Neural progenitor cell (in vitro differentiated cells): ENCODE measurements around the gene RNF220. TPM values are rescaled to one million over a fixed set of nuclear protein-coding genes. Genes with fewer than 3 reads are reported as not detected.

Experiments
- DNase-seq: peaks from one replicate; pipeline ENCODE4 v3.0.0-alpha.2; 2016; ENCODE audit warnings: low spot score
- H2AFZ ChIP-seq: fragments of 200-600 bp; sonication (generic); replicated peaks from 2 replicates; pipeline ENCODE4 v1.6.1; 2016; ENCODE audit warnings: antibody characterized with exemption
- H3F3A ChIP-seq: fragments of 200-600 bp; sonication (generic); 2 replicates; pipeline ENCODE4 v1.6.1; 2016; ENCODE audit warnings: antibody characterized with exemption, low read depth
- H3K27ac ChIP-seq: fragments of 200-600 bp; sonication (generic); 2 replicates; pipeline ENCODE4 v1.5.1; 2016; ENCODE audit warnings: mild to moderate bottlenecking
- H3K27me3 ChIP-seq: fragments of 200-600 bp; sonication (generic); 2 replicates; pipeline ENCODE4 v1.6.1; 2016; ENCODE audit warnings: mild to moderate bottlenecking, moderate library complexity
- H3K36me3 ChIP-seq: fragments of 200-600 bp; sonication (generic); 2 replicates; pipeline ENCODE4 v1.5.1; 2016
- H3K4me1 ChIP-seq: fragments of 200-600 bp; sonication (generic); 2 replicates; pipeline ENCODE4 v1.6.1; 2016; ENCODE audit warnings: mixed run types
- H3K4me2 ChIP-seq: fragments of 200-600 bp; sonication (generic); 2 replicates; pipeline ENCODE4 v1.6.1; 2016
- H3K4me3 ChIP-seq: fragments of 200-600 bp; sonication (generic); 2 replicates; pipeline ENCODE4 v1.5.1; 2016
- H3K79me2 ChIP-seq: fragments of 200-600 bp; sonication (generic); 2 replicates; pipeline ENCODE4 v1.6.1; 2016; ENCODE audit warnings: low read depth
- H3K9ac ChIP-seq: fragments of 200-600 bp; sonication (generic); 2 replicates; pipeline ENCODE4 v1.6.1; 2016
- H3K9me3 ChIP-seq: fragments of 200-600 bp; sonication (generic); 2 replicates; pipeline ENCODE4 v1.5.1; 2016; ENCODE audit warnings: low read depth
- H4K20me1 ChIP-seq: fragments of 200-600 bp; sonication (generic); 2 replicates; pipeline ENCODE4 v1.6.1; 2016; ENCODE audit warnings: low read depth
- H3K27ac Mint-ChIP-seq: 3 replicates; pipeline ENCODE4 v1.8.0; 2021; ENCODE audit warnings: mixed read lengths
- H3K27me3 Mint-ChIP-seq: 2 replicates; pipeline ENCODE4 v1.8.0; 2022; ENCODE audit warnings: low read depth, mild to moderate bottlenecking, inconsistent platforms, moderate library complexity, mixed read lengths; ENCODE audit not compliant: insufficient read depth
- H3K36me3 Mint-ChIP-seq: 3 replicates; pipeline ENCODE4 v1.8.0; 2021; ENCODE audit warnings: mixed read lengths
- H3K4me1 Mint-ChIP-seq: 3 replicates; pipeline ENCODE4 v1.8.0; 2021; ENCODE audit warnings: mixed read lengths
- H3K4me3 Mint-ChIP-seq: 3 replicates; pipeline ENCODE4 v1.8.0; 2021; ENCODE audit warnings: mild to moderate bottlenecking, moderate library complexity, mixed read lengths
- H3K9me3 Mint-ChIP-seq: 3 replicates; pipeline ENCODE4 v1.8.0; 2020; ENCODE audit warnings: mixed read lengths
- EZH2 ChIP-seq: fragments of 200-600 bp; sonication (generic); IDR thresholded peaks from 2 replicates; pipeline ENCODE4 v1.6.1; 2017; ENCODE audit warnings: antibody characterized with exemption, mild to moderate bottlenecking, moderate library complexity
- EZH2phosphoT487 ChIP-seq: fragments of 200-600 bp; sonication (generic); IDR thresholded peaks from 2 replicates; pipeline ENCODE4 v1.6.1; 2017; ENCODE audit warnings: antibody characterized with exemption
- total RNA-seq: library from RNA; depleted of rRNA; stranded (reverse); fragments of >200 nt; gene quantifications from 2 replicates; pipeline ENCODE4 v1.2.3, GENCODE V29; 2015; ENCODE audit warnings: low replicate concordance
- TF ChIP-seq, protein P1 (sequence below): fragments of 200-600 bp; sonication (generic); IDR thresholded peaks from 2 replicates; pipeline ENCODE4 v1.5.1; 2017; ENCODE audit warnings: antibody characterized with exemption, mild to moderate bottlenecking

The RNF220 gene
- total RNA-seq, 1 donor from 2014 or later, result 93.8 TPM

DNA sequence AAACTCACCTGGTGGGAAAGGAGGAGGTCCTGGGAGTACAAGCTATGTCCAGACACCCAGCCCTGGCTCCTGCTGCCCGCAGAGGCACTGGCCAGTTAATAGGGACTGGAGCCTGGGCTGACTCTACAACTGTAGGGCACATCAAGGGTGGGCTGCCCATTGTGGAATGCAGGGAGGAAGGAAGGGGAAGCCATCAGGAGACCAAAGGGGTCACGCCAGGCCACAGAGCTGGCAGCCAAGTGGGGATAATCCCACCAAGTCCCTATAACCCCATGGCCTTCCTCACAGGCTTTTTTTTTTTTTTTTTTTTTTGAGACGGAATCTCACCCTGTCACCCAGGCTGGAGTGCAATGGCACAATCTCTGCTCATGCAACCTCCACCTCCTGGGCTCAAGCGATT lies 254.5 kb downstream of the RNF220 start:
- H3K36me3 Mint-ChIP-seq, result no peaks in the 10 kb centered on the region
- Histone ChIP-seq H4K20me1 (peaks cover 28% of the 10 kb centered on the region), H3K36me3 (no peaks in the 10 kb centered on the region), H3K4me1 (peaks cover 5% of the 10 kb centered on the region), H3K4me2 (no peak overlapping the region), H3K4me3 (no peak overlapping the region), H2AFZ (no peak overlapping the region), H3K27ac (no peak overlapping the region), H3K27me3 (no peaks in the 10 kb centered on the region), H3K79me2 (no peaks in the 10 kb centered on the region), H3F3A (peaks cover 7% of the 10 kb centered on the region), H3K9ac (no peak overlapping the region), H3K9me3 (no peaks in the 10 kb centered on the region)
- H3K4me1 Mint-ChIP-seq, result peaks cover 21% of the 10 kb centered on the region
- no peaks in the 10 kb centered on the region for H3K9me3 Mint-ChIP-seq
- no peak overlapping the region for H3K4me3 Mint-ChIP-seq
- TF ChIP-seq EZH2phosphoT487 (no peak), EZH2 (no peak)
- TF ChIP-seq, protein P1, sequence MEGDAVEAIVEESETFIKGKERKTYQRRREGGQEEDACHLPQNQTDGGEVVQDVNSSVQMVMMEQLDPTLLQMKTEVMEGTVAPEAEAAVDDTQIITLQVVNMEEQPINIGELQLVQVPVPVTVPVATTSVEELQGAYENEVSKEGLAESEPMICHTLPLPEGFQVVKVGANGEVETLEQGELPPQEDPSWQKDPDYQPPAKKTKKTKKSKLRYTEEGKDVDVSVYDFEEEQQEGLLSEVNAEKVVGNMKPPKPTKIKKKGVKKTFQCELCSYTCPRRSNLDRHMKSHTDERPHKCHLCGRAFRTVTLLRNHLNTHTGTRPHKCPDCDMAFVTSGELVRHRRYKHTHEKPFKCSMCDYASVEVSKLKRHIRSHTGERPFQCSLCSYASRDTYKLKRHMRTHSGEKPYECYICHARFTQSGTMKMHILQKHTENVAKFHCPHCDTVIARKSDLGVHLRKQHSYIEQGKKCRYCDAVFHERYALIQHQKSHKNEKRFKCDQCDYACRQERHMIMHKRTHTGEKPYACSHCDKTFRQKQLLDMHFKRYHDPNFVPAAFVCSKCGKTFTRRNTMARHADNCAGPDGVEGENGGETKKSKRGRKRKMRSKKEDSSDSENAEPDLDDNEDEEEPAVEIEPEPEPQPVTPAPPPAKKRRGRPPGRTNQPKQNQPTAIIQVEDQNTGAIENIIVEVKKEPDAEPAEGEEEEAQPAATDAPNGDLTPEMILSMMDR, result no peak
- H3K27ac Mint-ChIP-seq, result no peak overlapping the region
- peaks cover 11% of the 10 kb centered on the region for H3K27me3 Mint-ChIP-seq
- DNase-seq, result no peak

DNA sequence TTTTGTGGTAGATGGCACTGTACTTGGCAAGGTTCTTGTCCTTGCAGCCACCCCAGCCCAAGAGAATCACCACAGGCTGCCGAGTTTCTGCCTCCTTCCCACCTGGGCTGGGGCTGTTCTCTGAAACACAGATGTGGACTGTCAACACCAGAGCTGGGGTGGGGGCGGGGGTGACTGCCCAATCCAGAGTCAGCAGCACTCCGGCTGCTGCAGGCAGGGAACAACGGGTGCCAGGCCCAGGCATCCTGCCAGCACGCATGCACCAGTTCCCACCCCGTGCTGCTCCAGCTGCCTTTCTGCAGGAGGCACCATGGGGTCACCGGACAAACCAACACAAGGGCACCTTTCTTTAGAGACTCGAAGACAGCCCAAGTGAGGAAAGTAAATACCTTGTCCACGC lies 255.1 kb downstream of the RNF220 start:
- Mint-ChIP-seq H3K27me3 (peaks cover 11% of the 10 kb centered on the region), H3K4me1 (peaks cover 21% of the 10 kb centered on the region), H3K4me3 (no peak overlapping the region), H3K27ac (no peak overlapping the region), H3K9me3 (no peaks in the 10 kb centered on the region), H3K36me3 (no peaks in the 10 kb centered on the region)
- Histone ChIP-seq H3K27ac (no peak overlapping the region), H3F3A (peaks cover 7% of the 10 kb centered on the region), H3K79me2 (no peaks in the 10 kb centered on the region), H3K4me2 (no peak overlapping the region), H3K4me1 (peaks cover 5% of the 10 kb centered on the region), H3K36me3 (no peaks in the 10 kb centered on the region), H3K4me3 (no peak overlapping the region), H2AFZ (no peak overlapping the region), H3K9me3 (no peaks in the 10 kb centered on the region), H4K20me1 (peaks cover 25% of the 10 kb centered on the region), H3K27me3 (no peaks in the 10 kb centered on the region), H3K9ac (no peak overlapping the region)
- TF ChIP-seq EZH2 (no peak), EZH2phosphoT487 (no peak)
- TF ChIP-seq, protein P1, result no peak
- no peak for DNase-seq

DNA sequence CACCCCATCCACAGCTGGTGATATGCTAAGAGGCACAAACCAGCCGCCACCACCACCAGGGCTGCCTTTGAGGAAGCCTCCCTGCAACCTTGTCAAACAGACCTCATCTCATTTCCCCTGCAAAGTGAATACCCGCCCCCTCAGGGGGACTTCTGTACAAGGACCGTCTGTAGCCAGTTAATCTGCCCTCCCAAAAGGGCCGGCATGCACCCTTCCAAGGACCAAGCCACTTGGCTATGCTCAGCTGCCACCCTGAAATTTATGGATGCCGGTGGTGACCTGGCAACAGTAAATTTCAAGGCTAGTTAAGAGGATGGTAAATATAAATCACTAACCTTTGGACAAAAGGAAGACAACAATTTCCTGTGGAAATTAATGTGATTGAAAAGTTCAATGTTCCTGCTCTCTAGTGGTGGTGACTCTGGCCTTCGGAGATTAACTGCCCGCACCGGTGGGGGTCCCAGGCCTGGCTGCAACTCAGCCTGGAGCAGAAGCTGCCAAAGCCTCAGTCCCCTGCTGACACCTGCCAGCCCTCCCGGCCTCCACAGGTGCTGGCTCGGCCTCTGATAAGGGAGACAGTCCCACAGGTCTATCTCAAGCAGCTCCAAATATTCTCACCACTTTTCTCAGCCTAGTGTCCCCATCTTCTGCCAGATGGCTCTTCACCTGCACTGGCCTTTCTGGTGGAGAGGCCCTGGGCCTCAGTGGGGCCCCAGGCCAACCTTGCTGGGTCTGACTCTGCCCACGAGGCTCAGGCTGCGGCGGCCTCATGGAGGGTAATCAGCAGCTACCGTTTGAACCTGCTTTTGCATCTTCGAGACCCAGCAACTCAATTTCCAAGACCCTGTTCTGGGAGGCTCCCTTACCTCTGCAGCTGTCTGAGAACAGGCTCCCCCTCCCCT lies 257.0 kb downstream of the RNF220 start:
- H2AFZ ChIP-seq, result no peak overlapping the region
- no peak for DNase-seq
- H3K4me1 ChIP-seq, result no peaks in the 10 kb centered on the region
- H3K4me2 ChIP-seq, result no peak overlapping the region
- H3F3A ChIP-seq, result no peaks in the 10 kb centered on the region
- H3K4me3 ChIP-seq, result no peak overlapping the region
- no peaks in the 10 kb centered on the region for H3K36me3 ChIP-seq
- Mint-ChIP-seq H3K27me3 (peaks cover 9% of the 10 kb centered on the region), H3K27ac (peak overlapping the region; percentile 58), H3K36me3 (no peaks in the 10 kb centered on the region), H3K4me3 (no peak overlapping the region), H3K4me1 (peaks cover 21% of the 10 kb centered on the region), H3K9me3 (no peaks in the 10 kb centered on the region)
- no peaks in the 10 kb centered on the region for H3K9me3 ChIP-seq
- no peaks in the 10 kb centered on the region for H3K79me2 ChIP-seq
- H3K27ac ChIP-seq, result no peak overlapping the region
- no peak overlapping the region for H3K9ac ChIP-seq
- no peaks in the 10 kb centered on the region for H3K27me3 ChIP-seq
- no peak for TF ChIP-seq EZH2phosphoT487
- H4K20me1 ChIP-seq, result peaks cover 14% of the 10 kb centered on the region

DNA sequence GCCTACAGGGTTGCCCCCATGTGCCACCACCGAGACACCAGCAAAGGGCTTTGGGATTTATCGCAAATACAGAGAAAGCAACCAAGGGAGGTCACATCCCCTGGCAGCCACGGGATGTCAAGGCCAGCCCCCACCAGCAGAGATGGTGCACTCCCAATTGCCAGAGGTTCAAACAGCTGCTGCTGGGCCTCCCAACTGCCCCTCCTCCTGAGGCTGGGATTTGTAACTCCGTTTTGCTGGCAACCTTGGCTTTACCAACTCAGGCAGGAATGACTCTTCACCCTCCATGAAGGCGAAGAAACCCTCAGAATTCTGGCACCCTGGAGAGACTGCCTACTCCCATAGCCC lies 257.6 kb downstream of the RNF220 start:
- Mint-ChIP-seq H3K4me1 (peaks cover 21% of the 10 kb centered on the region), H3K27me3 (peaks cover 9% of the 10 kb centered on the region), H3K9me3 (no peaks in the 10 kb centered on the region), H3K4me3 (no peak overlapping the region), H3K27ac (no peak overlapping the region), H3K36me3 (no peaks in the 10 kb centered on the region)
- Histone ChIP-seq H3K9ac (no peak overlapping the region), H3K4me3 (no peak overlapping the region), H3K9me3 (no peaks in the 10 kb centered on the region), H3K27ac (no peak overlapping the region), H3K36me3 (no peaks in the 10 kb centered on the region), H3K79me2 (no peaks in the 10 kb centered on the region), H4K20me1 (peaks cover 14% of the 10 kb centered on the region), H2AFZ (no peak overlapping the region), H3F3A (no peaks in the 10 kb centered on the region), H3K4me2 (no peak overlapping the region), H3K4me1 (no peaks in the 10 kb centered on the region), H3K27me3 (no peaks in the 10 kb centered on the region)
- TF ChIP-seq EZH2 (no peak), EZH2phosphoT487 (no peak)
- TF ChIP-seq, protein P1, result no peak
- DNase-seq, result no peak
